ENCODE measurements around the gene SESN1.

SESN1 gene

GRCh38 chr6:109082188-109082577, 12.5 kb downstream of the SESN1 start:
- H3K4me3 ChIP-seq (ENCODE audit: low read depth, low read length), result no peak overlapping the region
- DNase-seq (ENCODE audit: low read depth), result no peak
- TF ChIP-seq, protein P1, sequence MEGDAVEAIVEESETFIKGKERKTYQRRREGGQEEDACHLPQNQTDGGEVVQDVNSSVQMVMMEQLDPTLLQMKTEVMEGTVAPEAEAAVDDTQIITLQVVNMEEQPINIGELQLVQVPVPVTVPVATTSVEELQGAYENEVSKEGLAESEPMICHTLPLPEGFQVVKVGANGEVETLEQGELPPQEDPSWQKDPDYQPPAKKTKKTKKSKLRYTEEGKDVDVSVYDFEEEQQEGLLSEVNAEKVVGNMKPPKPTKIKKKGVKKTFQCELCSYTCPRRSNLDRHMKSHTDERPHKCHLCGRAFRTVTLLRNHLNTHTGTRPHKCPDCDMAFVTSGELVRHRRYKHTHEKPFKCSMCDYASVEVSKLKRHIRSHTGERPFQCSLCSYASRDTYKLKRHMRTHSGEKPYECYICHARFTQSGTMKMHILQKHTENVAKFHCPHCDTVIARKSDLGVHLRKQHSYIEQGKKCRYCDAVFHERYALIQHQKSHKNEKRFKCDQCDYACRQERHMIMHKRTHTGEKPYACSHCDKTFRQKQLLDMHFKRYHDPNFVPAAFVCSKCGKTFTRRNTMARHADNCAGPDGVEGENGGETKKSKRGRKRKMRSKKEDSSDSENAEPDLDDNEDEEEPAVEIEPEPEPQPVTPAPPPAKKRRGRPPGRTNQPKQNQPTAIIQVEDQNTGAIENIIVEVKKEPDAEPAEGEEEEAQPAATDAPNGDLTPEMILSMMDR (IDR thresholded peaks at IDR 0.05; ENCODE audit: low read depth, low read length, missing control alignments), result peak; percentile 11

DNA sequence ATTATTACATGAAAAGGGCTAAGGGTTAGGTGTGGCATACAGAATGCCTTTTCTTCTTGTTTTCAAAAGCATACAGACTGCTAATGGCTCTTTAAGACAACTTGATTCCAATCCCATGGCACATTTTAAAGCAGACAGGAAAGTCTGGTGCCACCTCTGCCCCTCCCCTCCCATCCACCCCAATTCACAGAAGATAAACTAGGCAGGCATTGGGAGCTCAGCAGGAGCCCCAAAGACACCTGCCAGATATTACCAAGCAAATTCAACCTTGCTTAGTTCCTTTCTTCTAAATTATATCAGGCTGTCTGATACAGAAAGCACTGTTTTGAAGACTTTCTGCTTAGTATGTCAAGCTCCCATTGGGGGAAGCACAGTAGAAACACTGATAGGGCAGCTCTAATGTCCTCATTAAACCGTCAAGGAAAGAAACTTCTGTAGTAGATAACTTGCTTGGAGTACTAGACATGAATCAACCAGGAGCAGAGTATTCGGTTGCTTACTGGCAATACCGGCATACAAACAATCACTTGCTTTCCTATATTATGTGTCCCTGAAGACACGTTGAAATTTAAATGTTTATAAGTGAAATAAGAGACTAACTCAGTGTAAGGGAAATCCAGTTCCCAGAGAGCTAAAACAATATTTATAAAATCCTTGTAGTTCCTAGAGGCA, 13.0 kb downstream of the SESN1 start:
- no peak overlapping the region for H3K4me3 ChIP-seq (ENCODE audit: low read depth, low read length)
- TF ChIP-seq, protein P1 (IDR thresholded peaks at IDR 0.05; ENCODE audit: low read depth, low read length, missing control alignments), result no peak
- no peak for DNase-seq (ENCODE audit: low read depth)

DNA sequence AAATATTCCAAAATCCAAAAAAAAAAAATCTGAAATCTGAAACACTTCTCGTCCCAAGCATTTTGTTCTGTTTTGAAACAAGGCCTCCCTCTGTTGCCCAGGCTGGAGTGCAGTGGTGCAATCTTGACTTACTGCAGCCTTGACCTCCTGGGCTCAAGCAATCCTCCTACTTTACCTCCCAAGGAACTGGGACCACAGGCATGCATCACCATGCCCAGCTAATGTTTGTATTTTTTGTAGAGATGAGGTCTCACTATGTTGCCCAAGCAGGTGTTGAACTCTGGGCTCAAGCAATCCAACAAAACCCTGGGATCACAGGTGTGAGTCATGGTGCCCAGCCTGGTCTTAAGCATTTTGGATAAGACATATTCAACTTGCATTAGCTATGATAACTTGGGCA, 13.6 kb downstream of the SESN1 start:
- H3K4me3 ChIP-seq (ENCODE audit: low read depth, low read length), result no peak overlapping the region
- DNase-seq (ENCODE audit: low read depth), result no peak

GRCh38 chr6:109079981-109080380, 14.7 kb downstream of the SESN1 start:
- TF ChIP-seq, protein P1 (IDR thresholded peaks at IDR 0.05; ENCODE audit: low read depth, low read length, missing control alignments), result no peak
- no peak for DNase-seq (ENCODE audit: low read depth)
- H3K4me3 ChIP-seq (ENCODE audit: low read depth, low read length), result no peak overlapping the region

More for the DNA sequence above, 13.6 kb downstream of the SESN1 start:
- TF ChIP-seq, protein P1 (IDR thresholded peaks at IDR 0.05; ENCODE audit: low read depth, low read length, missing control alignments), result no peak

GRCh38 chr6:109076377-109076776, 18.3 kb downstream of the SESN1 start:
- DNase-seq (ENCODE audit: low read depth), result no peak
- TF ChIP-seq, protein P1 (IDR thresholded peaks at IDR 0.05; ENCODE audit: low read depth, low read length, missing control alignments), result no peak
- no peak overlapping the region for H3K4me3 ChIP-seq (ENCODE audit: low read depth, low read length)

GRCh38 chr6:109075934-109076333, 18.7 kb downstream of the SESN1 start:
- no peak overlapping the region for H3K4me3 ChIP-seq (ENCODE audit: low read depth, low read length)
- TF ChIP-seq, protein P1 (IDR thresholded peaks at IDR 0.05; ENCODE audit: low read depth, low read length, missing control alignments), result no peak
- DNase-seq (ENCODE audit: low read depth), result no peak

GRCh38 chr6:109074133-109074415, 20.6 kb downstream of the SESN1 start:
- no peak for DNase-seq (ENCODE audit: low read depth)
- no peak overlapping the region for H3K4me3 ChIP-seq (ENCODE audit: low read depth, low read length)
- TF ChIP-seq, protein P1 (IDR thresholded peaks at IDR 0.05; ENCODE audit: low read depth, low read length, missing control alignments), result no peak

Data from GM12864 (cell line).